Tongue (tissue), 2 donors: ENCODE data around the gene SETMAR. TPM values are rescaled to one million over a fixed set of nuclear protein-coding genes. Genes with fewer than 3 reads are reported as not detected.

Source experiments
- DNase-seq: peaks from one replicate; pipeline ENCODE4 v3.0.0-alpha.2; 2015
- total RNA-seq: library from RNA; depleted of rRNA; stranded (reverse); fragments of >200 nt; gene quantifications from one replicate; pipeline ENCODE4 v1.2.3, GENCODE V29; 2014

The SETMAR gene
- total RNA-seq, 1 donor from 2014 or later = 14.7 TPM

GRCh38 chr3:4355401-4356219, 52.4 kb downstream of the SETMAR start:
- DNase-seq = peak; percentile 41

- DNase-seq = no peak
Measured at GRCh38 chr3:4356220-4356540, 53.0 kb downstream of the SETMAR start.

- DNase-seq = no peak
Measured at GRCh38 chr3:4356546-4357410, 53.6 kb downstream of the SETMAR start.

GRCh38 chr3:4358273-4358672, 55.1 kb downstream of the SETMAR start:
- no peak for DNase-seq

- no peak for DNase-seq
Measured at GRCh38 chr3:4359805-4360502, 56.8 kb downstream of the SETMAR start.

- DNase-seq = no peak
Measured at GRCh38 chr3:4360817-4361216, 57.6 kb downstream of the SETMAR start.

GRCh38 chr3:4362523-4362922, 59.4 kb downstream of the SETMAR start:
- no peak for DNase-seq

Other genes starting within 250 kb of the SETMAR start
- 55.4 TPM for gene SUMF1, start 163.9 kb downstream of the SETMAR start, total RNA-seq
- 47.3 TPM for gene ITPR1, start 190.0 kb downstream of the SETMAR start, total RNA-seq